Fibroblast of lung (primary cell): ENCODE measurements around the gene DTX1. TPM values are rescaled to one million over a fixed set of nuclear protein-coding genes. Genes with fewer than 3 reads are reported as not detected.

Experiments used
- DNase-seq, 2 donors: peaks; one replicate each; pipeline versions ENCODE4 v3.0.0 to v3.0.0-alpha.2; 2010; ENCODE audit warnings: low read depth in 2 of 2
- H2AFZ ChIP-seq: 2 replicates; pipeline ENCODE4 v1.5.1; 2012; ENCODE audit warnings: low read length, control low read depth, inconsistent platforms
- H3K27ac ChIP-seq: 2 replicates; pipeline ENCODE4 v1.5.1; 2011; ENCODE audit warnings: low read length, control low read depth; ENCODE audit not compliant: insufficient read depth
- H3K27me3 ChIP-seq: 2 replicates; pipeline ENCODE4 v1.5.1; 2011; ENCODE audit warnings: mild to moderate bottlenecking, low read length; ENCODE audit not compliant: control insufficient read depth, insufficient read depth
- H3K36me3 ChIP-seq: 2 replicates; pipeline ENCODE4 v1.5.1; 2011; ENCODE audit warnings: low read length; ENCODE audit not compliant: control insufficient read depth, insufficient read depth
- H3K4me1 ChIP-seq: 2 replicates; pipeline ENCODE4 v1.5.1; 2011; ENCODE audit warnings: low read length; ENCODE audit not compliant: control insufficient read depth, insufficient read depth; ENCODE audit errors: extremely low read depth
- H3K4me2 ChIP-seq: 2 replicates; pipeline ENCODE4 v1.5.1; 2011; ENCODE audit warnings: low read length, control low read depth; ENCODE audit not compliant: insufficient read depth; ENCODE audit errors: extremely low read depth
- H3K4me3 ChIP-seq, 4 experiments: fragments of 200-600 bp in 1 of 4; sonication (generic) in 1 of 4; replicated peaks in 1 of 4; 2 replicates each; pipeline ENCODE4 v1.5.1; 2011 to 2016; ENCODE audit warnings: low read length in 4 of 4, low read depth in 3 of 4, mild to moderate bottlenecking in 3 of 4, control low read depth in 2 of 4, inconsistent platforms in 1 of 4, mixed read lengths in 1 of 4; ENCODE audit not compliant: insufficient read depth in 1 of 4; ENCODE audit errors: control extremely low read depth in 1 of 4
- H3K79me2 ChIP-seq: 2 replicates; pipeline ENCODE4 v1.5.1; 2012; ENCODE audit warnings: mild to moderate bottlenecking, low read length, inconsistent platforms; ENCODE audit not compliant: control insufficient read depth, insufficient read depth
- H3K9ac ChIP-seq: 2 replicates; pipeline ENCODE4 v1.5.1; 2011; ENCODE audit warnings: mild to moderate bottlenecking, low read length, control low read depth; ENCODE audit not compliant: insufficient read depth
- H3K9me3 ChIP-seq: 2 replicates; pipeline ENCODE4 v1.5.1; 2012; ENCODE audit warnings: low read depth, low read length; ENCODE audit not compliant: control insufficient read depth, insufficient read depth
- H4K20me1 ChIP-seq: 2 replicates; pipeline ENCODE4 v1.5.1; 2011; ENCODE audit warnings: low read length; ENCODE audit not compliant: control insufficient read depth, insufficient read depth; ENCODE audit errors: extremely low read depth
- CTCF ChIP-seq, 2 donors: IDR thresholded peaks in 1 of 2; conservative IDR thresholded peaks in 1 of 2; 1 replicate in 1 of 2; 2 replicates in 1 of 2; pipeline ENCODE4 v1.5.1; 2011 to 2012; ENCODE audit warnings: low read length in 2 of 2, control low read depth in 1 of 2, inconsistent platforms in 1 of 2, low read depth in 1 of 2, mild to moderate bottlenecking in 1 of 2
- EZH2 ChIP-seq: IDR thresholded peaks from 2 replicates; pipeline ENCODE4 v1.5.1; 2012; ENCODE audit warnings: low read length, control low read depth, mild to moderate bottlenecking; ENCODE audit errors: missing control alignments
- polyA plus RNA-seq, 2 donors: library from polyadenylated mRNA; depleted of rRNA in 1 of 2; stranded (reverse) in 1 of 2; unstranded in 1 of 2; fragments of >200 nt; gene quantifications; 2 replicates each; pipeline ENCODE4 v1.2.1, GENCODE V29; 2011 to 2012; ENCODE audit warnings: missing spikeins in 1 of 2
- total RNA-seq: library from RNA; depleted of rRNA; stranded (reverse); fragments of >200 nt; gene quantifications from 2 replicates; pipeline ENCODE4 v1.2.1, GENCODE V29; 2014

Gene DTX1
- total and polyA plus RNA-seq, 2 donors (not counting 1 experiment from before 2014, with no cell fraction given): not detected

GRCh38 chr12:113099764-113100163, 43.2 kb downstream of the DTX1 start:
- Histone ChIP-seq H4K20me1 (no peaks in the 10 kb centered on the region), H3K9me3 (no peaks in the 10 kb centered on the region), H2AFZ (no peak overlapping the region), H3K4me2 (no peak overlapping the region), H3K4me1 (no peaks in the 10 kb centered on the region), H3K9ac (no peak overlapping the region), H3K36me3 (no peaks in the 10 kb centered on the region), H3K4me3 (no peak overlapping the region), H3K27me3 (no peaks in the 10 kb centered on the region), H3K79me2 (no peaks in the 10 kb centered on the region), H3K27ac (no peak overlapping the region)
- no peak for DNase-seq
- TF ChIP-seq CTCF (conservative IDR thresholded peaks at IDR 0.05 in 1 of 2, IDR thresholded peaks at IDR 0.05 in 1 of 2; ENCODE audit: low read depth in 1 of 2, low read length in 2 of 2): no peak
- no peak for TF ChIP-seq EZH2

DNA sequence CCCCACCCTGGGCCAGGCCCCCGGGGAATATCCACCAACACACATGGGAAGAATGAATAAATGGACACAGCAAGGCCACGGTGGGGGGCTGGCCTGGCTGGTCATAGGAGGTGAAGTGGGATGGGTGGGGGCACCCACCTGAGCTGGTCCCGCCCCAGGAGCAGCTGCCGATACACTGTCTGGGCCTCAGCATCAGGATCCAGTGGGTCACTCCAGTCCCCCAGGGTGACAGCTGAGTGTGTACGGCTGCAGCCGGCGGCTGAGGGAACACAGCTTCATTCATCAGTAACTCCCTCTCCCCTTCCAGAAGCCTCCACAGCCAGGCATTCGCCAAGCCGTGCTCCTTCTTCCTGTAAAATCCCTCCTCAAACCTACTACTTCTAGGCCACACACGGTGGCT, 45.2 kb downstream of the DTX1 start:
- H3K79me2 ChIP-seq: no peaks in the 10 kb centered on the region
- H3K4me1 ChIP-seq: no peaks in the 10 kb centered on the region
- no peak overlapping the region for H3K4me3 ChIP-seq
- no peaks in the 10 kb centered on the region for H3K36me3 ChIP-seq
- TF ChIP-seq CTCF (conservative IDR thresholded peaks at IDR 0.05 in 1 of 2, IDR thresholded peaks at IDR 0.05 in 1 of 2; ENCODE audit: low read depth in 1 of 2, low read length in 2 of 2) (no peak), EZH2 (no peak)
- H3K27me3 ChIP-seq: no peaks in the 10 kb centered on the region
- no peak overlapping the region for H3K9ac ChIP-seq
- no peak overlapping the region for H3K27ac ChIP-seq
- DNase-seq: no peak
- H4K20me1 ChIP-seq: no peaks in the 10 kb centered on the region
- no peak overlapping the region for H3K4me2 ChIP-seq
- H2AFZ ChIP-seq: no peak overlapping the region
- H3K9me3 ChIP-seq: no peaks in the 10 kb centered on the region

- Histone ChIP-seq H3K9ac (no peak overlapping the region), H3K4me3 (no peak overlapping the region), H3K4me1 (no peaks in the 10 kb centered on the region), H4K20me1 (no peaks in the 10 kb centered on the region), H3K27ac (no peak overlapping the region), H3K9me3 (no peaks in the 10 kb centered on the region), H3K79me2 (no peaks in the 10 kb centered on the region), H3K27me3 (no peaks in the 10 kb centered on the region), H3K4me2 (no peak overlapping the region), H3K36me3 (no peaks in the 10 kb centered on the region), H2AFZ (no peak overlapping the region)
- no peak for TF ChIP-seq EZH2
- no peak for TF ChIP-seq CTCF (conservative IDR thresholded peaks at IDR 0.05 in 1 of 2, IDR thresholded peaks at IDR 0.05 in 1 of 2; ENCODE audit: low read depth in 1 of 2, low read length in 2 of 2)
- DNase-seq: no peak
Observed at GRCh38 chr12:113102811-113103210, 46.3 kb downstream of the DTX1 start.
